GM21717 (cell line): ENCODE results near the gene PLEKHH2.
"Not testable (repeated sequence)": the region's sequence is repeated elsewhere in the genome, so short reads cannot be mapped to it uniquely, and the experiment has no call there.

Experiments used
- ATAC-seq: cut with Tn5 transposase; IDR thresholded peaks from one replicate; pipeline ENCODE4 v1.9.1; 2021; ENCODE audit warnings: mild to moderate bottlenecking, moderate library complexity; ENCODE audit not compliant: unreplicated experiment

The PLEKHH2 gene

DNA sequence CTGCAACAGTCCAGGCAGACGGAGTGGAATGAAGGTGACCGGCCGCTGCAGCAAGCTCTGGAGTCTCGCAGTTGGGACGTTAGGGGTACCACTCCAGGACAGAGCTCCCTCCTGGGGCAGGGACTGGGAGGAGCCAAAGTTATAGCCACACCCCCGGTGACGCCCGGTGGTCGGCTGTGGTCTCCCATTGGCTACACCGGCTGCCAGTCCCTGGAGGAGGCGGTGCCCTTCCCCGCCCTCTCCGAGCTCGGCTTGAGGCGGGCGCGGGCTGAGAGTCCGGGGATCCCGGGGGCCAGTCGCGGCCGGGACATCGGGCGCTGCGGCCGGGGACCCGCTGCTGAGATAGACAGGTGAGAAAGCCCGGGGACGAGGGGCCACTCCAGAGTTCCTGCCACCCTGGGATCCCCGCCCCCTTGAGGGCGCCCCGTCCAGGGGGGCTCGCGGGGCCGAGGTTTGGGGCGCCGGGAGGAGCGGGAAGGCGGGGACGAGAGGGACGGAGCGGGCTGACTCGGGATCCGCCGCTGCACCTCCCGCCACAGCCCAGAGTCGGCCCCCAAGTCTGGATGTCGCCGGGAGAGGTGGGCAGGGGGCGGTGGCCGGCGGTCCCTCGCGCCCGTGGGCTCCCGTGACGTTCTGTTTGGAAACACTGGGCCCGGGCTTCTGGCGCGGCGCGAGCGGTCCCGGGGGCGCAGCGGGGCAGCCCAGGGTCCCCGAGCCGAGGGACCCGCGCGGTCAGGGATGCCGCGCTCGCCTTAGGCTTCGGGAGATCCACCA is at the start of gene PLEKHH2:
PLEKHH2 (plus strand) TSS at position 231 of the 774 bp plus-strand sequence. CDS start 7,414 bp downstream, outside the sequence.
- ATAC-seq, result peak; percentile 99

DNA sequence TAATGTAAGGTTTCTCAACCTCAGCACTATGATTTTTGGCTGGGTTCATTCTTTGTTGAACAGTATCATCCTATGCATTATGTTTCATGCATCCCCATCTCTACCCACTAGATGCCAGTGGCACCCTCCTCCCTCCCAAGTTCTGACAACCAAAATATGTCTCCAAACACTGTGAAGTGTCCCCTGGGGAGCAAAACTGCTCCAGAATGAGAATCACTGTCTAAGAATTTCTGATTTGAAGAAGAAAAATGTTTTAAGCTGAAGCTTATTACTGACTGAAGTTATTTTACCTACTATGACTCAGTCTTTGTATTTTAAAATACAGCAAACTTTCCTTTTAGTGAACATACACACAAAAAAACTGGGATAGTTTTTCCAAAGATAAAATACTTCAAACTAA is 44.6 kb upstream of the PLEKHH2 start:
- ATAC-seq, result no peak

GRCh38 chr2:43593254-43593653 is 43.8 kb upstream of the PLEKHH2 start:
- no peak for ATAC-seq

GRCh38 chr2:43594875-43595274 is 42.2 kb upstream of the PLEKHH2 start:
- no peak for ATAC-seq

DNA sequence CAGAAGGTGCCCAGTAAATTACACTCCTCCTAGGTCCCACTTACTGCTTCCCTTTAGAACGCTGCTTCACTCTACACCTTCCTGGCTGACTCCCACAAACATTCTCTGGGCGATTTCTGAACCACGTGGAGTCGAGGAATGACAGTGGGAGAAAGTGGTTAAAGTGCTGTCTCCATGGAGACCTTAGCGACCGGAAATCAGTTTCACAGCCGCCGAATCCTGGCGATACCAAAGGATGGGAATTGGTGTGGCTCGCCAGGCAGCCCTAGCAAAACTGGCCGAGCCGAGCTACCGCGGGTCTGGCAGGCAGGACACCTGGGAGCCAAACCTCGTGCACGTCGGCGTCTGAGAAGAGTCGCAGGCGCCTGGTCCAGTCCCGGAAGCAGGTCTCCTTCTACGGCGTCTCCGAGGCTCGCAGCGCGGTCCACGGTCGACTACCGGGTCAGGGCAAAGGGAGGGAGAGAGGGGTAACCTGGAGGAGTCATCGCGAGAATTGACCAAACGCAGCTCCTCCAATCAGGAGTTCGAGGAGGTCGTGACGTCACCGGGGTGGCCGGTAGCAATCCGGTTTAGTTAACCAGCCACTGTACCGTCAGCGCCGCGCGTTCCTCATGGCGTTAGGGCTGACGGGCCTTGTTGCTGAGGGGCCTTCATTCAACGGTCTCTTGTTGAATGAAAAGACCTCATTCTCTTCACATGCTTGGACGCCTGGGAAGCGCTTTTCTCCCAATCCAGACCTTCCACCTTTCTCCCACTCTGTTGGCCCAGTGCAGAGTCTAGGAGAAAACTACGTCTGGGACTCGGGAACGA is 41.3 kb upstream of the PLEKHH2 start, which contains the start of gene THADA:
THADA (minus strand) TSS at position 436 of the 810 bp plus-strand sequence. CDS start 3,646 bp downstream, outside the sequence.
- ATAC-seq, result peak; percentile 99

- ATAC-seq, result not testable (repeated sequence)
These were observed 36.5 kb upstream of the PLEKHH2 start for GRCh38 chr2:43600596-43600995.

- no peak for ATAC-seq
These were observed 32.4 kb upstream of the PLEKHH2 start for GRCh38 chr2:43604674-43605073.

GRCh38 chr2:43605079-43605655 is 31.9 kb upstream of the PLEKHH2 start:
- no peak for ATAC-seq

DNA sequence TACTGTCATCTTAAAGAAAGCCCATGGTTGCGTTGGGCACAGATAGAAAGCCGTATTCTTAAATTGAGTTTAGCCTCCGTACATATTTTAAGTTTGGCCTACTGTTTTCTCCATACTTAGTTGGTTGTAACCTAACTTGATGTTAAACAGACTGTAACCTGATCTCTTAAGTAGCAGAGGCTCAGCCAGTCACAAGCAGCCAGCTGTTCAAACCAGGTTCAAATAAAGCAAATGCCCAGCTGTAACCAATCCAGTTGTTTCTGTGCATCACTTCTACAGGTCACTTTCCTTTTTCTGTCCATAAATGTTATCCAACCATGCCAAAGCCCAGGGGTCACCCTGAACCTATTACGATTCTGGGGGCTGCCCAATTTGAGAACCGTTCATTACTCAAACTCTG is 31.2 kb upstream of the PLEKHH2 start:
- no peak for ATAC-seq

- no peak for ATAC-seq
These were observed 27.7 kb upstream of the PLEKHH2 start for GRCh38 chr2:43609290-43609918.

DNA sequence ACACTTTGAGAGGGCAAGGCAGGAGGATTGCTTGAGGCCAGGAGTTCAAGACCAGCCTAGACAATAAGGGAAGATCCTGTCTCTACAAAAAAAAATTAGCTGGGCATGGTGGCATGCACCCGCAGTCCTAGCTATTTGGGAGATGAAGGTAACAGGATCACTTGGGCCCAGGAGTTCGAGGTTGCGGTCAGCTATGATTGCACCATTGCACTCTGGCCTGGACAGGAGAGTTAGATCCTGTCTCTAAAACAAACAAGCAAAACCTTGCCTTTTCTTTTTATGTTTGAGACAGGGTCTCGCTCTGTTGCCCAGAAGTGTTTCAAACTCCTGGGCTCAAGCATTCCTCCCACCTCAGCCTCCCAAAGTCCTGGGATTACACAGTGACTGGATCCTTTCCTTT is 26.7 kb upstream of the PLEKHH2 start:
- ATAC-seq, result no peak

DNA sequence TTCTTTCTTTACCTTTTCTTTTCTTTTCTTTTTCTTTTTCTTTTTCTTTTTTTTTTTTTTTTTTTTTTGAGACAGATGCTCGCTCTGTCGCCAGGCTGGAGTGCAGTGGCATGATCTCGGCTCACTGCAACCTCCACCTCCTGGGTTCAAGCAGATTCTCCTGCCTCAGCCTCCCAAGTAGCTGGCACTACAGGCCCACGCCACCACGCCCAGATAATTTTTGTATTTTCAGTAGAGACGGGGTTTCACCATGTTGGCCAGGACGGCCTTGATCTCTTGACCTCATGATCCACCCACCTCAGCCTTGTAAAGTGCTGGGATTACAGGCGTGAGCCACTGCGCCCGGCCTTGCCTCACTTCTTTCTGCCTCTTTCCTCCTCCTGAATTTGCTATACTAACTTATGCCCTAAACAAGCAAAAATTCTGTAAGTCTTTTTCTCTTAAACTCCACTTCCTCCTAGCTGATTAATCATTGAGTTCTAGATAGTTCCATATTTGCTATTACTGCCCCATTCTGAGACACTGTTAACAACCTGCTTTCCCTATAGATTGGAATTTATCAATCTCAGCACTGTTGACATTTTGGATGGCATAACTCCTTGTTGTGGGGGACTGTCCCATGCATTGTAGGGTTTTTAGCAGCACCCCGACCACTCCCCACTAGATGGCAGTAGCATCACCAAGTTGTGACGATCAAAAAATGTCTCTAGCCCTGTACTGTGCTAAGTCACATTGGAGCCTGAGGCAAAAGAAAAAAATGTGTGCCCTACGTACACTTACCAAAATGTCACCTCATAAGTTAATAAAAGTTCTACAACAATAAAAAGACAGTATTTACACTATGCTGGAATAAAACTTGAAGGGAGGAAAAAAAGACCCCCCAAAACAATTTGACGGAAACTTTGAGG is 24.8 kb upstream of the PLEKHH2 start:
- no peak for ATAC-seq

GRCh38 chr2:43612944-43613343 is 24.1 kb upstream of the PLEKHH2 start:
- ATAC-seq, result no peak

DNA sequence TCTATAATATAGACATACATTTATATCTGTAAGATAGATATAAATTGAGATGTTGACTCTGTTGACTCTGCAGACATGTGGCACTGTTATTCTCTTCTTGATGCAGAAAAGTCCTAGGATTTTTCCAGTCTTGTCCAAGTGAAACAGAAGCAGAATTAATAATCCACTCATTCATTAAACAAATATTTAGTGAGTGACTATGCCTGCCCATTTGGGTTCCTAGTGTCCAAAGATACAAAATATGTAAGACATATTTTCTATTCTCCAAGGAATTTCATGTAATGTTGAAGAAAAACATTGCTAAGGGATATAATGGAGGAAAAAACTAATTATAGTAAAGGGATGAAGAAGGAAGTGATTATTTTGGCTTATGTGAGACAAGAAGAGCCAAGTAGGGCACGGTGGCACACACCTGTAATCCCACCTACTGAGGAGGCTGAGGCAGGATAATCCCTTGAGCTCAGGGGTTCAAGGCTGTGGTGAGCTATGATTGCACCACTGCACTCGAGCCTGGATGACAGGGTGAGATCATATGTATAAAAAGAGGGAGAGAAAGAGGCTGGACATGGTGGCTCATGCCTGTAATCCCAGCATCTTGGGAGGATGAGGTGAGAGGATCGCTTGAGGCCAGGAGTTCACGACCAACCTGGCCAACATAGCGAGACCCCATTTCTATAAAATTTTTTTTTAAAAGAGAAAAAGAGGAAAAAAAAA is 19.9 kb upstream of the PLEKHH2 start:
- ATAC-seq, result no peak

DNA sequence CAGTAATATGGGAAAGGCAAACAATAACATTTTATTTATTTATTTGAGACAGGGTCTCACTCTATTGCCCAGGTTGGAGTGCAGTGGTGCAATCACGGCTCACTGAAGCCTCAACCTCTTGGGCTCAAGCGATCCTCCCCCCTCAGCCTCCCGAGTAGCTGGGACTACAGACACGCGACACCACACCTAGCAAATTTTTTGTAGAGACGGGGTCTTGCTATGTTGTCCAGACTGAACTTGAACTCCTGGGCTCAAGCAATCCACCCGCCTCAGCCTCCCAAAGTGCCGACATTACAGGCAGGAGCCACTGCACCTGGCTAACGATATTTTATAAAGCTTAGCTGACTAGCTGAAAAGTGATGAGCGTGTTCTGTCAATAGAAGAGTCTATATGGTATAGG is 17.5 kb upstream of the PLEKHH2 start:
- no peak for ATAC-seq

- ATAC-seq, result no peak
These were observed 14.1 kb upstream of the PLEKHH2 start for GRCh38 chr2:43622931-43623451.

DNA sequence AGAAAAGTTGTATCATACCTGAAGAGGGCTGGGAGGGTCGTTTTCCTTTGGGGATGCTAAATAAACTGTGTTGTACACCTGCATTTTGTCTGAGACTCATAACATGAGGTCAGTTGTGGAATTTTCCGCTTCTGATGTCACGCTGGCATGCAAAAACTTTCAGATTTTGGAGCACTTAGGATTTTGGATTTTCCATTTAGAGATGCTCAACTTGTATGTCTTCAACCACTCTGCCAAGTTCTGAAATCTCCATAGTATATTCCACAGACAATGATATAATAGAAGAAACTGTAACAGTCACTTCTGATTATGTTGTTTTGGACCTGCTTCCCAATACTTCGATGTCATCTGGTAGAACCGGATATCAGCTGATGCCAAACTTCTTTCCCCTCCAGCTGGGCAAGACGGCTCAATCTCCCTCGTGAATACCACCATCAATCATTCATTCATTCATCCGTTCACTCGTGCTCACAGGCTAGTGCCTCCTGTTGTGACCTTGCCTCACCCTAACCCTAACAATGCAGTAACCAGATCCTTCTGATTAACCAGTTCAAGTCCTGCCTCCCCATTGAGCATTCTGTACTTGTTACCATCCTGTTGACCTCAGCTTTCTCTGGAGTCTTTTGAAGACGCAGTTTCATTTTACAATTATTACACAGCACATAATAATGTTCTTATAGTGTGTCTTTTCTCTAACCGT is 5.3 kb upstream of the PLEKHH2 start:
- ATAC-seq, result no peak

DNA sequence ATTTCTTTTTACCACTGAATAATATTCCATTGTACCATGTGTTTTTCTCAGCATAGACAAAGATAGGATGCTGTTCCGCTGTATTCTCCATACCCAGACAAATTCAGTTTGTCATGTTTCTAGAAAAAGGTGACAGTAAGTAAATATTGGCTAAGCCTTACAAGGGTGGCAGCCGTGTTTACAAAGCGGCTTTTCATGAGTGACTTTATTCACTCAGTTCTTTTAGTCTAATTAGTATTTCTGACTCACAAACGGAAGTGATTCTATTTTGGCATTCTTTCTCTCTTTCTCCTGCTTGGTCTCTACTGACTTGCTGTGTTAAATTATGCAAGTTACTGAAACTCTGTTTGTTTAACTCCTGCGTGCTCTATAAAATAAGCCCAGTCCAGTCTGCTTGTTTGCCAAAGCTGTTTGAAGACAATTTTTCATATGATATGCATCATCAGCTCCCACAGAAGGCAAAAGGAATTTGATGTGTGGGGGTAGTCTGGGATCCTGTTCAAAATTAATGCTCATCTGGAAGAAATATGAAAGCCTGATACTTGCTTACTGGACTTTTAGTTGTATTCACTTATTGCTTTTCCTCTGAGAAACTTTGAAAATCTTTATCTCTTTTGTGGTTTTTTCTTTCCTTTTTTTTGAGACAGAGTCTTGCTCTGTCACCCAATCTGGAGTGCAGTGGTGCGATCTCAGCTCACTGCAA is 2.3 kb upstream of the PLEKHH2 start:
- no peak for ATAC-seq
